Measurements from ENCODE around the gene DLAT.
"Not testable (repeated sequence)": the region's sequence is repeated elsewhere in the genome, so short reads cannot be mapped to it uniquely, and the experiment has no call there.

Gene DLAT

DNA sequence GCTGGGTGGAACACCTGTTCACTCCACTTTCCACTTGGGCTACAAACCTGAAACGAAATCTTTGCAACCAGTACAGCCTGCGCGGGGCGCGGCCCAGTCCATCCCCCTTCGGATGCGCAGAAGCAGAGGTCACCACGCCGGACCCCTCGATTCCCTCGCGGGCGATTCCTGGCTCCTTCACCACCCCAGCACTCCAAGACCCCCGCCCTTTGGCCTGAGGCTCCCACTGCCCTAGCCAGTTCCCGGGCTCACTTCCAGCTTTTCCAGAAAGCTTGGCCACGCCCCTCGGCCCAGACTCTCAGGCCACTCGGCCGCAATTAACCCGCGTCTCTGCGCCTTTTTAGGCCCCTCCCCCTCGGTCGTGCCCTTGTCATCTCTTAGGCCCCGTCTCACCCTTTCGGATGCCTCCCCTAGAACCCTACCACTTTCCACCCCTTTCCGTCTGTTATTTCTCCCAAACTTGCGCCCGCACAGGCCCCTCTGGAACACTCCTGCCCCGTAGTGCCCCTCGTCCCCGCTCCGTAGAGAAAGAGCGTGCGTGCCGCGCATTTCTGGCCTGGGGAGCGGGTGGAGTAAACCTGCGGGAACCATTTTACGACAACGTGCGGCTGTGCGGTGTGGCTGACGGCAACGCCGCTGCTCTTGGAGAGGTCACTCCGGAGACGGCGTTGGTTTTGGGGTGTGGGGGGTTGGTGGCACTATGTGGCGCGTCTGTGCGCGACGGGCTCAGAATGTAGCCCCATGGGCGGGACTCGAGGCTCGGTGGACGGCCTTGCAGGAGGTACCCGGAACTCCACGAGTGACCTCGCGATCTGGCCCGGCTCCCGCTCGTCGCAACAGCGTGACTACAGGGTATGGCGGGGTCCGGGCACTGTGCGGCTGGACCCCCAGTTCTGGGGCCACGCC, at the start of gene DLAT:
DLAT (plus strand) TSS at position 636 of the 906 bp plus-strand sequence; CDS start at position 701, 65 bp downstream.
- peak; percentile 74 to 79 for DNase-seq

DNA sequence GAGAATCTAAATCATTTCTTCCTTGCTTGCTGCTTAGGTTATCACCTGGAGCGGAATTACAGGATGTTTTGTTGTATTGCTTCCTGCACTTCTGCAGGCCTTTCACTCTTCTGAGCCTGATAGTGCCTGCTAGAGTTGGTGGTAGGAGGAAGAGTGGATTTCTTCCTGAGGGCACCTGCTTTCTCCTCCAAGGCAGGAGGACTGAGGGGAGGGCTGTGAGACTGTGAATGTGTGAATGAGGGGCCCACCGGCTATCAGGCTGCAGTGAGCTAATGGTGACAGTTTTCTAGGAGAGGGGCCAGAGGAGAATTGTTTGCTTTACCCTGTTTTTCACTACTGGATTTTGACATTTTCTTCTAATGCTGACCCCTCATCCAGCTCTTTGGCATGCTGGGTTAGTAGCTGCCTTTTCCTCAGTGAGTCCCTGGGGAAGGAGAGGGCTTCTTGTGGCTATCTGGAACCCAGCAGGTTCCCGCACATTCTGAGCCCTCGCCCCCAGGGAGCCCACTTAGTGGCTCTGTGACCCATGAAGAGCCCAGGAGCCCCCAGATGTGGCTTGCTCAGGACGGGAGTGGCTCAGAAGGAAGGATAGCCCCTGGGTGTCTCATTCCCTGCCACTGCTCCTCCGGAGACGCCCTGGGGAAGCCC, 49.0 kb upstream of the DLAT start:
- no peak for DNase-seq

DNA sequence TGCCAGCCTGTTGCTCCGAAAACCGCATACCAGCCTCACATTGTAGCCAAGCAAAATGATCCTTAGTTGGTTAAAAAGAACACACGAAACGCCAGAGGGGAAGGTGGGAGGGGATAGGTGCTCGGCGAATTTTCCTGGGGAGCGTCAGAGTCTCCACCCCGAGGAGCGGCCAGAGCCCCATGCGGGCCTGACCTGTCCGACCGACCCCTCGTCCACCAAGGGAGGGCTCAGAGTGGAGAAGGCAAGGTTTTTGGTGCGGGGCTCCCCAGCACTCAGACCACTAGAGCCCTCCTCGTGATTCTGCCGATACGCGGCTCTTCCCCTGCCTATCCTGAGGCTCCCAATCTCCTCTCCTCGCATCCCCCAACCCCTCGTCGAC, 48.5 kb upstream of the DLAT start:
- no peak for DNase-seq

DNA sequence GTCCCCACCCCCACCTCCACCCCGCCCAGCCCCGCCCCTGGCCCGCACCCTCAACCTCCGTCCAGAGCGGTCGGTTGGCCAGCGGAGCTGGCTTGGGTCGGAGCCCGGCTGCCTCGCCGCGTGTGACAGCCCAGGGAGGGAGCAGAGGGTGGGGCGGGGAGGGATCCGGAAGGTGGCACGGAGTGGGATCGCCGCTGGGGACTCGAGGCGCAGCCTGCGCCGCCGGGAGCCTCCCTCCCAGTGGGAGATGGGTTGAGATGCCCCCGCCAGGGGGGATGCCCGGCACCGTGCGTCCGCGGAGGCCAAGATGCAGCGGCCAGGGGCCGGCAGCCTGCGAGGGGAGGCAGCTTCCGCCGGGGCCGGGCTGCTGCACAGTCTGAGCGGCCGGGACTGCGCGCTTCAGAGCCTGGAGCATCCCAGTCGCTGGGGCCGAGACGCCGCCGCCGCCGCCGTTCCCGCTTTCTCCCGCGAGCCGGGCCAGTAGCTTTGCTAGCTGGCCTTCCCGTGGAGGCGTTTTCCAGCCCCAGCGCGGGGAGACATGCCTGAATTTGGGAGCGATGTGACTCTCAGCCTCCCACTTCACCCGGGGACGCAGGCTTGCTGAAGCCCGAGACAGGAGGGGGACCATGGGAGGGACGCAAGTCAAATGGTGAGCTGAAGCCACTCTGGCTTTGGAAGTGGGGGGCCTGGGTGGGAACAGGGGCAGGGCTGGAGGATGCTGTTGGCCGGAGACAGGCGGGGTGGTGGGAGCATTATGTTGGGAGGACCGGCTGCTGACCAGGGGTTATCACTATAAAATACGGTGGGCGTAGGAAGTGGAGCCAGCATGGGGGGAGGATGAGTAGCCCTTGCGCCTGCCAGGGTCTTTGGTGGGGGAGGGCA, 47.8 kb upstream of the DLAT start:
- DNase-seq, result peak in 1 of 2 donors; percentile 13

DNA sequence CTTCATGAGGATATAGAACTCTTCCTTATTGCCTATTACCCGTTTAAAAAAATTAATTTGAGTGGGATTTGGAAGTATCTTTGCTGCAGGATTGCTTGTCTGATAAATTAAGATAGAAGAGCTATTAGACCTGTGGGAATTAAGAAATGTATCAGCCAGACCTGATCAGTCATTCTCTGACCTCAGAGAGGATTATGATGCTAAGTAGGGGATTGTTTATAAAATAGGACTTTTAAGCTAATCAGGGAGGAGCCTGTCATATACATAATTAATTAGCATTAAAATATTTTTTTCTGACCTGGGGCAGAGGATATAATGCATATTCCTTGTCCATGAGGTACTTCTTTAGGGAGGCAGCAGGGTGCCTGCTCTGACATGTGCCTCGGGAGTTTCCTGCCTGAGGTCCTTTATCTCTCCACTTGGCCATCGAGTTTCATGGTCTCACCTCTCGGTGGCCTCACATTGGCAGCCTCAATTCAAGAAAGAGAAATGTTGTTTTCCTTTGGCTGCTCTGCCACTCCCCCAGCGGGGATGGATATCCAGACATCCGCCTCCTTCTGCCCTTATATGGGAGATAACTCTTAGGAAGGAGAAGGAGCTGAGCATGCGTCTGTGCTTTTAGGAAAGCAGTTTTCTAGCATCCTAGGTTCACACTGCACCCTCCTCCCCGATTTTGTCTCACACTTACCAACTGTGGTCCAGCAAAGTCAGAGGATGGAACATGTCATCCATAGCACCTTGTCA, 47.0 kb upstream of the DLAT start:
- no peak for DNase-seq

DNA sequence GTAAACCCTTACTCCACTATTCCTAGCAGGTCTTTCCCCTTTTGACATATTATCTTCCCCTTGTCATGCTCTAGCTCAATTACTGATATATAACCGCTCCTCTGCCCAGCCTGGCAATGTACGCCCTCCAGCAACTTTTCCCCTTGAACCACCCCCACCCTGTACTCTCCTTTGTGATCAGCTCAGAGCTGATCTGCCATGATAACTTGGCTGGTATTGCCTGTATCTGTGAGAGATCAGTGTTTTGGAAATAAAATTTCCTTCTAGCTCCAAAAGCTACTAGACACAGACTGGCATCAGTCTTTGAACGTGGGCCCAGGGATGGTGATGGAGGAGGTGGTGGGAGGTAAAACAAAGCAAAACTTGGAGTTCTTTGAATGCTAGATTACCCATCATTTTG, 45.1 kb upstream of the DLAT start:
- DNase-seq, result no peak

DNA sequence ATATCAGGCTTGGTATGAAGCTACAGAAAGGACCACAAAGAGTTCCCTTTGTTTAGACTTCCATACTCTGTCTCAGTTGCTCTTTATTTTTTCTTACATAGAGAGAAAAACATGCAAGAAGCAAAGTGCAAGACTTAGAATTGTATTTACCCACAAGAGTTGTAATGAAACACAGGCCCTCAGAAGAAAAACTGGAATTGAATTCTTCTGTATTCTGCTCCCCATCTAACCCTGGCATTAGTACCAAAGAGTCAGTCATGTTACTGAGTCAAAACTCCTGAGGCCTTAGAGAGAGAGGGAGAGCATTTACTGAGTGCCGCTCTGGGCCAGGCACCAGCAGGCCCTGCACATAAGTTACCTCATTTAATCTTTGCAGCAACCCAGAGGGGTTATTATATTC, 43.9 kb upstream of the DLAT start:
- no peak for DNase-seq

DNA sequence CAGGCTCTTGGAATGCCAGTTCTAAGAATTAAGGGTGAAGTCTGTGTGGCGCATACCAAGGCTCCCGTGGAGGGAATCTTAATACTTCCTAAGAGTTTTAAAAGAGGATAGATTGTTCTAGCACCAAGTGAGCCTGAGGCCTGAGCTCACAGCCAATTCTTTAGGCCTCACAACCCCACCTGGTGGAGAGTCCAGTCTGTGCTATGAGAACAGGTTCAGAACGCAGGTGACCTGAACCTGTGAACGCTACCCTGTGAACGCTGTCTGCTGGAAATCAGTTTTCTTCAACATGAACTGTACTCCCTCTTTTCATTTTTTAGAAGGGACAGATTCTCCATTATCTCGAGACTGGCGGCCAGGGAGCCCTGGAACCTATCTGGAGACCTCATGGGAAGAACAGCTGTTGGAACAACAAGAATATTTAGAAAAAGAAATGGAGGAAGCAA, 43.2 kb upstream of the DLAT start:
- peak; percentile 37 to 48 for DNase-seq

DNA sequence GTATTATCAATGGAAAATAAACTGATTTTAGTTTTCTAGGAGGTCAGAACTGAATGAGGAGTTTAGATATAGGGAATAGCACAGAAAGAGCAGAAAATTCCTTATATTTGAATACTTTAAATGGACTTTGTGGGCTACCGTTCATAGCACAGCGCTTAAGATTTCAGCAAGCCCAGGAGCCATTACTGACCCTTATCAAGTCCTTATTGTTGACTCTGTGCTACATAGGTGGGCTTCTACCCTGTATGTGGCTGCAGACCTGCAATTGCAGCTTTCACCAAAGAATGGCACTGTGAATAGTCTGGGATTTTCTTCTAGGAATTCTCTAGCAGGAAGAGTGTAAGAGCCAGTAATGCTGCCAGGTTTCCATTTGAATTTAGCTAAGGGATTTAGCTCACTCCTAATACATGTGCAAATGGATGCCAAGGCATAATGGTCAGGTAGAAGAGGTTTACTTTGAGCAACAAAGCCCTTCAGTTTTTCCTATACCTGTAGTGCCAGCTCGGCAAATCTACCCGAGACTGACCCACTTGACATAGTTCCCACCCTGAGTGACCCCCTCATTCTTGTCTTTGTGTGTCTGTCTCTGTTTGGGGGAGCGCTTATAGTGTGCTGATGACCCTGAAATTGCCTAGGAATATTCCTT, 42.5 kb upstream of the DLAT start:
- DNase-seq, result no peak

DNA sequence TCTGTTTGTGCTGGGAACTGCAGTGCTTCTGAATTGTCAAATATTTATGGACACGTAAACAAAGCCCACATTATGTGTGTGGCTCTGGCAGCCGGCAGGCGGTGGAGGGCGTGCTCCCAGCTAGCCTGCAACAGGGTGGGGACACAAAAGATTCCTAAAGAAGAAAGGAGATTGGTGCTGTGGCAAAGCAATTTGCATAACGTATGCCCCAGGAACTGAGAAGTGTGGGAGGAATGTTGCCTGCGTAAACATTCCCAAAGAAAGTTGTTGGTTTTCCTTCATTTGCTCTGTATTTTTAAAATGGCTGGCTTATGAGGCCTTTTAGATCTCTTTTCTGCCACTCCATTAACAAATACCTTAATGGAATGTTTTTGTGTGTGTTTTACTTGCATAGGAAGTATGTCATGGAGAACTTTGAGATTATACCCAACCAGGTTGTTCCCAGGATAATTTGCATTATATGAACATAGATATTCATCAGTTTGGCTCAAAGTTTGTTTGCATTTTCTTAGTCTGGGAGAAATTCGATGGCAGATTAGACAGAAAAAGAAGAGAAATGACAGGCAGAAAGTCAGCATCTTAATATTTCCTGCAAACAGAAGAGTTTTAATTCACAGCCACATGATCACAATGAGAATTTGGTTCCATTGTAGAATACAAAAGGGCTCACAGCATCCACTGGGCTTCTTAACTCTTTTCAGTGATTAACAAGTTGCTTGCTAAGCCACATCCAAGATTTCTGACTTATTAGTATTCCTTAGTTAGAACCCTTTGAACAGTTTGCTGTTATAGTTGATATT, 41.8 kb upstream of the DLAT start:
- DNase-seq, result no peak

DNA sequence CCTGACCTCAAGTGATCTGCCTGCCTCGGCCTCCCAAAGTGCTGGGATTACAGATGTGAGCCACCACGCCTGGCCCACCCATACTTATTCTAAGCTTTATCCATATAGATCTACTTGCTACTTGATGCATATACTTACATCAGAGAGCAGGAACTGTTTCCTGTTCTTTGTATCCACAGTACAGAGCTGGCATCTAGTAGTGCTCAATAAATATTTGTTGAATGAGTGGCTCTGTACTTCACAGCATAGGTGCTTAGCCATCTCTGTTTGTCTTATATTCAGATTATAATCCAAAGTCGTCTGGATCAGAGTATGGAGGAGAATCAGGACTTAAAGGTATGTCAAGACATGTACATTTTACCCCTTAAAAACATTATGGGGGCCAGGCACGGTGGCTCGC, 38.6 kb upstream of the DLAT start:
- DNase-seq, result no peak

DNA sequence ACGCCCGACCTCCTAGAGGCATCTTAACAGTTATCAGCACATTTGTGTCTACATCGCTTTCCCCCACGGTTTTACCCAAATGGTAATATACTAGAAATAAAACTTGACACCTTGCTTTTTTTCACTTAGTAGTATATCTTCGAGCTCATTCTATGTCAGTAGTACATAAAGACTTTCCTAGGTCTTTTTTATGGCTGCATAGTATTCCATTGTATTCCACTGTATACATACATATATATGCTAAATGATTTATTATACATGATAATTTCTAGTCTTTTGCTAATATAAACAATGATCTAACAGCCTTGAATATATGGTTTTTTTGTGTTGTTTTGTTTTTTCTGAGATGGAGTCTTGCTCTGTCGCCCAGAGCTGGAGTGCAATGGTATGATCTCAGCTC, 34.8 kb upstream of the DLAT start:
- DNase-seq, result no peak

DNA sequence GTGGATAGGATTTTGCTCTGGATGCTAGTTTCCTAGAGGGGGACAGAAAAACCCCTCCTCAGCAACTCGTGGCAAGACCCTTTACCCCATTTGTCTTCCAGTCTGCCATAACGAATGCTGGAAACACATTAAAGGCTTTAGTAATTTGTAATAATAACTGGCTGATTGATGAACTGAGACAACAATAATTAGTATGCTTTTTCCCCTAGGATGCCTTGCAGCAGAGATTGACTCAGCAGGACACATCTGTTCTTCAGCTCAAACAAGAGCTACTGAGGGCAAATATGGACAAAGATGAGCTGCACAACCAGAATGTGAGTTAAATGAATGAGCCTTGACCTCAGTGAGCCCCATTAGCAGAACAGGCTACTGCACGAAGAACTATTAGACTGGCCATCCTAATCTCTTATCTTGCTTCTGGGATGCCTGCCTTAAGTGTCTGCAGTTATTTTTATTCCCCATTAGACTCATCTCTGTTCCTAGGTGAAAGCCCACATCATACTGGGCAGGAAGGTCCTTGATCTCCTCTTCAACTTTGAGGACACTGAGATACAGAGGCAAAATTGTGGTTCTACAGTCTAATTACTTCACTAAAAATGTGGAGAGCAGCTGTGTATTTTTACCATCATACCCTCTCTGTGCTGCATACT, 32.9 kb upstream of the DLAT start:
- no peak for DNase-seq

DNA sequence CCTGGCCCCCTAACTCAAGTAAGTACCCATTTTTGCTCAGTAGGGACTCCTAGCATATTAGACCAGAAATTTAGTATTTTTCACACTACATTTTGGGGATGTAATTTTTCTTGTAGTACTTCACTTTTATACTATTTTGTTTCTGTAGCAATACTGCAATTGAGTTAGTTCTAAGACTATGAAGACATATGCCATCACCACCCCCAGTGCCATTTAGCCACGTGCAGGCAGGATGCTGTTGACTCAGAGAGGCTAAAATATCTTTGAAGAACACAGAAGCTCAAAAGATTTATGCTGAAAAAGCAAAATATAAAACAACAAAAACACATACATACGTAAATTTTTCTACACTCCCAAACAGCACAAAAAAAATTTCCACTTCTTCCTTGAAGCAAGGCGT, 29.1 kb upstream of the DLAT start:
- no peak for DNase-seq

DNA sequence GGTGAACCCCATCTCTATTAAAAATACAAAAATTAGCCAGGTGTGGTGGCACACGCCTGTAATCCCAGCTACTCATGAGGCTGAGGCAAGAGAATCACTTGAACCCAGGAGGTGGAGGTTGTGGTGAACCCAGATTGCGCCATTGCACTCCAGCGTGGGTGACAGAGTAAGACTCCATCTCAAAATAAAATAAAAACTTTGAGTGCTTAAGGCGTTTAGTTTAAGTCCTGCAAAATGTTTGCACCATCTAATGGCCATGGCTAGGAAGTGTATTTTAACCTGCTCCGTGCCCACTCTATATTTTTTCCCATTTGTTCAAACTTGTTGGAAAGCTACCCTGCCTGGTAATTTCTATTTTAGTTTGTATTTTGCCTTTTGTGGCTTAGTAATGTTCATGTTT, 28.5 kb upstream of the DLAT start:
- not testable (repeated sequence) for DNase-seq

DNA sequence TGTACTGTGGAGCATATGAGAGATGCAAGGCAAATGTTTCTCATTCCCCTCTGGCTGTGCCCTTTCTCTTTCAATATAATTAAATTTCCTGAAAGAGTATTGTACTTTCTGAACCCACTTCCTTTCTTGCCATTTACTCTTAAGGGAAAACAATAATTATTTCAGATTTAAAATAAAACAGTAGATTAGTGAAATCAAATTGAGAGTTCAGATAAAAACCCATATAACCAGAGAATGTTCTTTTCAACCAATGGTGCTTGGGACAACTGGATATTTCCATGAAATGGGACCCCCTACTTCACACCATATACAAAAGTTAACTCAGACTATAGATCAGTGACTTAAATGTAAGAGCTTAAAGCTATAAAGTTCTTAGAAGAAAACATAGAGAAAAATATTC, 26.1 kb upstream of the DLAT start:
- DNase-seq, result no peak

DNA sequence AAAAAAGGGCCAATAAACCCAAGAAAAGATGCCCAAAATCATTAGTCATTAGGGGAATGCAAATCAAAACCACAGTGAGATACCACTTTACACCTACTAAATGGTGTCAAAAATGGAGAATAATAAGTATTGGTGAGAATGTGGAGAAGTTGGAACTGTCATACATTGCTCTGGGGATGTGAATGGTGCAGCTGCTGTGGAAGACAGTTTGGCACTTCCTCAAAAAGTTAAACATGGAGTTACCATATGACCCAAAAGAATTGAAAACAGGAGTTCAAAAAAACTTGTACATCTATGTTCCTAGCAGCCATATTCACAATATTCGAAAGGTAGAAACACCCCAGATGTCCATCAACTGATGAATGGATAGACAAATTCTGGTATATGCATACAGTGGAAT, 24.5 kb upstream of the DLAT start:
- no peak for DNase-seq

DNA sequence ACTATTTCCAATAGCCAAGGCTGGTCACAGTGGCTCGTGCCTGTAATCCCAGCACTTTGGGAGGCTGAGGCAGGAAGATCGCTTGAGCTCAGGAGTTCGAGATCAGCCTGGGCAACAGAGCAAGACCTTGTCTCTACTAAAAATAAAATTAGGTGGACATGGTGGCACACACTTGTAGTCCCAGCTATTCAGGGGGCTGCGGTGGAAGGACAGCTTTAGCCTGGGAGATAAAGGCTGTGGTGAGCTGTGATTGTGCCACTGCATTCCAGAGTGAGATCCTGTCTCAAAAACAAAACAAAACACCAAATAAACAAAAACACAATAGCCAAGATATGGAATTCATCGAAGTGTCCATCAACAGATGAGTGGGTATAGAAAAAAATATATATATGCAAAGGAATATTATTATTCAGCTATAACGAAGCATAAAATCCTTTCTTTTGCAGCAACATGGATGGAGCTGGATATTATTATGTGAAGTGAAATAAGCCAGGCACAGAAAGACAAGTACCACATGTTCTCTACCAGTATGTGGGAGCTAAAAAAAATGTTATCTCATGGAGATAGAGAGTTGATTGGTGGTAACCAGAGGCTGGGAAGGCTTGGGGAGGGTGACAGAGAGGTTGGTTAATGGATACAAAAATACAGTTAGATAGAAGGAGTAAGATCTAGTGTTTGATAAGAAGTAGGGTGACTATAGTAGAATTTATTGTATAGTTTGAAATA, 22.6 kb upstream of the DLAT start:
- DNase-seq, result no peak

DNA sequence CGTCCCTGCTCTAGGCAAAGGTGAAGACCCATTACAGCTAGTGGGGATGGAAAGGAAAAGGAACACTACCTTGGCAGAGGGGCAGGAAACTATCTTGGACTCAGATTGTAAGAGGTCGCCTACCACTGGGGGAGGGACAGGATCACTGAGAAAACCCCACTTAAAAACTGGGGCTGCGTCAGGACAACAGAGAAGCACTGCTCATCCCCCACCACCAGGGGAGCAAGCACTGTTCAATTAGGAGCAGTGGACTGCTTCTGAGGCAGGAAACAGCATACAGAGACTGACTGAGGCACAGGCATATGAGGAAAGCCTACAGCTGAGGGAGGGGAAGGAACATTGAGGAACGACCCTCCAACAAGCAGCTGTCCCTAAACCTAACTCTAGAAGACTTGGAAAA, 20.8 kb upstream of the DLAT start:
- DNase-seq, result no peak

All from stimulated activated CD4-positive, alpha-beta T cell treated with anti-CD3 and anti-CD28 coated beads, Interleukin-2, amount 100 ng/mL, for 48 hours (primary cell).